BLaER1 treated with 17β-estradiol and CSF1 and Interleukin-3, amounts not matched to agents 10 nM and 100 nM (cell line): ENCODE results near the gene TCFL5.

Experiments used
- H3K27ac ChIP-seq, 11 experiments: shearing (Covaris generic); formaldehyde crosslinking; 2 replicates each; pipeline ENCODE4 v1.8.1; 2022
- H3K27me3 ChIP-seq, 11 experiments: shearing (Covaris generic); formaldehyde crosslinking; 2 replicates each; pipeline ENCODE4 v1.8.1; 2022
- H3K36me3 ChIP-seq, 11 experiments: shearing (Covaris generic); formaldehyde crosslinking; 2 replicates each; pipeline ENCODE4 v1.8.1; 2022
- H3K4me1 ChIP-seq, 10 experiments: shearing (Covaris generic); formaldehyde crosslinking; 2 replicates each; pipeline ENCODE4 v1.8.1; 2022
- H3K4me2 ChIP-seq, 11 experiments: shearing (Covaris generic); formaldehyde crosslinking; 2 replicates each; pipeline ENCODE4 v1.8.1; 2022
- H3K4me3 ChIP-seq, 10 experiments: shearing (Covaris generic); formaldehyde crosslinking; 2 replicates each; pipeline ENCODE4 v1.8.1; 2022
- H3K9ac ChIP-seq, 11 experiments: shearing (Covaris generic); formaldehyde crosslinking; 2 replicates each; pipeline ENCODE4 v1.8.1; 2022
- H3K9me3 ChIP-seq, 11 experiments: shearing (Covaris generic); formaldehyde crosslinking; replicated peaks in 1 of 11; 2 replicates each; pipeline ENCODE4 v1.8.1; 2022
- H4K20me1 ChIP-seq, 11 experiments: shearing (Covaris generic); formaldehyde crosslinking; 2 replicates each; pipeline ENCODE4 v1.8.1; 2022
- Cebpa-rat ChIP-seq, 11 experiments: shearing (Covaris generic); IDR thresholded peaks; 2 replicates each; pipeline ENCODE4 v1.8.1; 2022

TCFL5 gene

GRCh38 chr20:62890444-62890843 lies 28.8 kb upstream of the TCFL5 start:
- Histone ChIP-seq H3K27ac (peak overlapping the region; percentile 30 to 79 (median 66); a peak in 21 of 22 replicates), H3K27me3 (no peaks in the 10 kb centered on the region), H3K36me3 (peaks cover 85 to 100% (median 92%) of the 10 kb centered on the region in 11 experiments), H3K9ac (peak overlapping the region; percentile 3 to 75 (median 52); a peak in 19 of 22 replicates), H3K4me1 (peaks cover 36 to 100% (median 86%) of the 10 kb centered on the region in 10 experiments), H3K4me2 (peak overlapping the region; percentile 57 to 96 (median 87)), H3K9me3 (no peaks in the 10 kb centered on the region), H4K20me1 (peaks cover 0 to 99% (median 79%) of the 10 kb centered on the region in 11 experiments; a peak in 19 of 22 replicates), H3K4me3 (peak overlapping the region in 5 of 10 experiments; percentile 9 to 36 (median 23); a peak in 7 of 20 replicates)
- no peak for TF ChIP-seq Cebpa-rat (IDR thresholded peaks at IDR 0.05)

DNA sequence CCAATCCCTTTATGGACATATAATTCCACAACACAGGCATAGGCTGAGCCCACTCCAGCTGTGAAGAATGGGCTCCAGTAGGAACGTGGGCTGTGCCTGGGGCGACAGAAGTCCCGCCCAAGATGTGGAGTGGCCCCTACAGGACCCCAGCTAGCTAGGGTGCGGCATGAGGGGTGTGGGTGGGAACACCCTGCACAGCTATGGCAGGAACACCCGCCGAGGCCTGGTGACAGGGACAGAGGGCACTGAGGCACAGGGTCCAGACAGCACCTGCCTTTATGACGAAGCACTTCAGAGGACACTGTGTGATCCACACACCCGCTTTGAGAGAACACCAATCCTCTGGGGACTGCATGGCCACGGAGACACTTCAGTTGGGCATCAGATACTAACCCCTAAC lies 28.2 kb upstream of the TCFL5 start:
- Histone ChIP-seq H3K4me1 (peaks cover 36 to 94% (median 80%) of the 10 kb centered on the region in 10 experiments), H3K4me2 (peak overlapping the region in 9 of 11 experiments; percentile 57 to 96 (median 88); a peak in 16 of 22 replicates), H3K9me3 (no peaks in the 10 kb centered on the region)

GRCh38 chr20:62889411-62889810 lies 27.8 kb upstream of the TCFL5 start:
- Histone ChIP-seq H3K36me3 (peaks cover 80 to 92% (median 82%) of the 10 kb centered on the region in 11 experiments), H3K4me2 (peak overlapping the region in 7 of 11 experiments; percentile 82 to 96 (median 90); a peak in 12 of 22 replicates), H3K27ac (peak overlapping the region in 1 of 11 experiments; percentile 79; a peak in 3 of 22 replicates), H3K27me3 (no peaks in the 10 kb centered on the region), H3K9ac (peak overlapping the region in 4 of 11 experiments; percentile 39 to 75 (median 64); a peak in 7 of 22 replicates), H3K4me1 (peaks cover 35 to 89% (median 76%) of the 10 kb centered on the region in 10 experiments), H3K4me3 (no peak overlapping the region), H3K9me3 (no peaks in the 10 kb centered on the region), H4K20me1 (peaks cover 0 to 99% (median 74%) of the 10 kb centered on the region in 11 experiments; a peak in 19 of 22 replicates)
- TF ChIP-seq Cebpa-rat (IDR thresholded peaks at IDR 0.05): no peak

More for the DNA sequence above, 28.2 kb upstream of the TCFL5 start:
- TF ChIP-seq Cebpa-rat (IDR thresholded peaks at IDR 0.05): no peak
- Histone ChIP-seq H3K9ac (peak overlapping the region in 7 of 11 experiments; percentile 15 to 75 (median 64); a peak in 8 of 22 replicates), H4K20me1 (peaks cover 0 to 99% (median 74%) of the 10 kb centered on the region in 11 experiments; a peak in 19 of 22 replicates), H3K4me3 (no peak overlapping the region; a peak in 2 of 20 replicates), H3K36me3 (peaks cover 84 to 97% (median 86%) of the 10 kb centered on the region in 11 experiments), H3K27ac (peak overlapping the region in 5 of 11 experiments; percentile 47 to 79 (median 70); a peak in 6 of 22 replicates), H3K27me3 (no peaks in the 10 kb centered on the region)

GRCh38 chr20:62888910-62889309 lies 27.3 kb upstream of the TCFL5 start:
- Histone ChIP-seq H3K27ac (no peak overlapping the region; a peak in 1 of 22 replicates), H3K36me3 (peaks cover 75 to 87% (median 77%) of the 10 kb centered on the region in 11 experiments)

GRCh38 chr20:62888406-62888805 lies 26.8 kb upstream of the TCFL5 start:
- Histone ChIP-seq H3K27ac (no peak overlapping the region), H3K4me2 (peak overlapping the region in 4 of 11 experiments; percentile 25 to 94 (median 89); a peak in 6 of 22 replicates), H3K36me3 (peaks cover 70 to 82% (median 72%) of the 10 kb centered on the region in 11 experiments), H3K4me3 (no peak overlapping the region), H3K27me3 (no peaks in the 10 kb centered on the region), H3K4me1 (peaks cover 31 to 79% (median 66%) of the 10 kb centered on the region in 10 experiments), H3K9me3 (no peaks in the 10 kb centered on the region), H4K20me1 (peaks cover 0 to 92% (median 65%) of the 10 kb centered on the region in 11 experiments; a peak in 19 of 22 replicates), H3K9ac (peak overlapping the region in 2 of 11 experiments; percentile 8 to 64; a peak in 1 of 22 replicates)
- no peak for TF ChIP-seq Cebpa-rat (IDR thresholded peaks at IDR 0.05)

More at GRCh38 chr20:62888910-62889309, 27.3 kb upstream of the TCFL5 start:
- H3K4me2 ChIP-seq: peak overlapping the region in 4 of 11 experiments; percentile 87 to 94 (median 89); a peak in 6 of 22 replicates
- peaks cover 31 to 84% (median 71%) of the 10 kb centered on the region in 10 experiments for H3K4me1 ChIP-seq
- H3K27me3 ChIP-seq: no peaks in the 10 kb centered on the region
- H4K20me1 ChIP-seq: peaks cover 0 to 97% (median 70%) of the 10 kb centered on the region in 11 experiments; a peak in 19 of 22 replicates
- no peaks in the 10 kb centered on the region for H3K9me3 ChIP-seq
- H3K9ac ChIP-seq: peak overlapping the region in 2 of 11 experiments; percentile 64 to 75; a peak in 3 of 22 replicates
- TF ChIP-seq Cebpa-rat (IDR thresholded peaks at IDR 0.05): no peak
- no peak overlapping the region for H3K4me3 ChIP-seq

GRCh38 chr20:62887860-62888239 lies 26.2 kb upstream of the TCFL5 start:
- Histone ChIP-seq H3K9me3 (no peaks in the 10 kb centered on the region), H3K4me3 (no peak overlapping the region), H3K27me3 (no peaks in the 10 kb centered on the region), H3K27ac (0 out of 22 replicates have a peak overlapping the region, but pooled peaks of 1 of the 11 experiments have one; percentile 2), H3K4me1 (peaks cover 31 to 74% (median 62%) of the 10 kb centered on the region in 10 experiments), H3K9ac (peak overlapping the region in 3 of 11 experiments; percentile 6 to 64 (median 8); a peak in 3 of 22 replicates), H3K36me3 (peaks cover 64 to 77% (median 66%) of the 10 kb centered on the region in 11 experiments), H3K4me2 (peak overlapping the region in 5 of 11 experiments; percentile 3 to 94 (median 25); a peak in 8 of 22 replicates), H4K20me1 (peaks cover 0 to 86% (median 59%) of the 10 kb centered on the region in 11 experiments; a peak in 19 of 22 replicates)
- TF ChIP-seq Cebpa-rat (IDR thresholded peaks at IDR 0.05): no peak

DNA sequence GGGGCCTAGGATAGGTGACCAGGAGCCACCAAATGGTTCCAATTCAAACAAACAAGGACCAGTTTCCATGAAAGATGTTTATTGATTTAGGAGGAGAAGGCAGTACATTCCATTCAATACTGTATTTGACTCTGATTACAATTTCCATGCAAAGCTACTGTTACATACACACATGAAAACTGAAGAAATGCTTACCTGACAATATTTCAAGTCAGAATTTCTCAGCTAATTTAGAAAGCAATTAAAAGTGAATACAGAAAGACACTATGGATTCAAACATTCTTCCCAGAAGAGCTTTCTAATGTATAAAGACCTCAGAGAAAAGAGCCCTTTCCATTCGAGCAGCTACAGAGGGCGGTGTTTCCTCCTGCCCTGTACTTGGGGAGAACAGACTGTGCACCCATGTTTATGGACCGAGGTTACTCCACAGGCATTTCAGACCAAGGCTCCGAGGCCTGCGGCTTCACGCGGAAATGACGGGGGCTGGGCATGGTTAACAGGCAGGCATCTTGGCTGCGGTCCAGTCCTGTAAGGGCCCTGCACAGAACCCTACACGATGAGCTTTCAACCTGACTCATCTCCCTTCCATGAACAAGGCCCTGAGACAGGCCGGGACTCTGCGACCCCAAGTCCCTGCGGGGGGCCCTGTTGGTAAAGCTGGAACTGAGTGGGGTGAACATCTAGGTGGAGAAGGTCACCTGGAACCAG lies 25.7 kb upstream of the TCFL5 start:
- Histone ChIP-seq H3K9me3 (no peaks in the 10 kb centered on the region), H3K27ac (0 out of 22 replicates have a peak overlapping the region, but pooled peaks of 1 of the 11 experiments have one; percentile 2)

GRCh38 chr20:62886709-62887058 lies 25.1 kb upstream of the TCFL5 start:
- Histone ChIP-seq H3K4me2 (peak overlapping the region in 7 of 11 experiments; percentile 11 to 88 (median 19); a peak in 12 of 22 replicates), H3K27me3 (no peaks in the 10 kb centered on the region), H3K9ac (no peak overlapping the region), H3K9me3 (no peaks in the 10 kb centered on the region), H4K20me1 (peaks cover 0 to 84% (median 47%) of the 10 kb centered on the region in 11 experiments; a peak in 18 of 22 replicates), H3K4me3 (no peak overlapping the region), H3K4me1 (peaks cover 23 to 73% (median 61%) of the 10 kb centered on the region in 10 experiments), H3K27ac (no peak overlapping the region; a peak in 1 of 22 replicates), H3K36me3 (peaks cover 58 to 77% (median 63%) of the 10 kb centered on the region in 11 experiments)
- no peak for TF ChIP-seq Cebpa-rat (IDR thresholded peaks at IDR 0.05)

More for the DNA sequence above, 25.7 kb upstream of the TCFL5 start:
- H3K4me3 ChIP-seq: no peak overlapping the region
- H3K27me3 ChIP-seq: no peaks in the 10 kb centered on the region
- H3K9ac ChIP-seq: peak overlapping the region in 3 of 11 experiments; percentile 3 to 64 (median 6); a peak in 2 of 22 replicates
- peaks cover 59 to 77% (median 63%) of the 10 kb centered on the region in 11 experiments for H3K36me3 ChIP-seq
- H3K4me1 ChIP-seq: peaks cover 29 to 73% (median 61%) of the 10 kb centered on the region in 10 experiments
- TF ChIP-seq Cebpa-rat (IDR thresholded peaks at IDR 0.05): no peak
- peaks cover 0 to 84% (median 54%) of the 10 kb centered on the region in 11 experiments; a peak in 19 of 22 replicates for H4K20me1 ChIP-seq
- H3K4me2 ChIP-seq: peak overlapping the region in 7 of 11 experiments; percentile 11 to 94 (median 25); a peak in 10 of 22 replicates
